GM18526 (cell line): ENCODE data around the gene SV2C.

ENCODE experiments used
- POLR2A ChIP-seq: IDR thresholded peaks from 3 replicates; pipeline ENCODE4 v1.6.1; 2011; ENCODE audit not compliant: insufficient read length; ENCODE audit errors: extremely low read depth

The SV2C gene

DNA sequence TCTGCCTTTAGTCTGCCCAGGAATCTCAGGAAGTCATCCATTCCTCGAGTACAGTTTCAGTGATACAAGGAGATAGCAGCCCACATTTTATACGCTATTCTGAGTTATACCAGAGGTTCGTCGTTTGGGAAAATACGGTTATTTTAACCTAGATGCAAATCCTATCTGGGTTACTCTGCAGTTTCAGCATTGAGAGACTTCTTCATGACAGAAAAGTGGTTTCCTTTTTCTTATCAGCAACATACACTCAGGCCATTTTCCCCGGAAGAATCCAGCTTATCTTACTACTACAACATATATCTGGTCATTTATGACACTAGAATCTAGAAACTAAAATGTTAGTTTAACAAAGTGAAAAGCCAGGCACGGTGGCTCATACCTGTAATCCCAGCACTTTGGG lies 236.5 kb downstream of the SV2C start:
- TF ChIP-seq POLR2A, result no peak

DNA sequence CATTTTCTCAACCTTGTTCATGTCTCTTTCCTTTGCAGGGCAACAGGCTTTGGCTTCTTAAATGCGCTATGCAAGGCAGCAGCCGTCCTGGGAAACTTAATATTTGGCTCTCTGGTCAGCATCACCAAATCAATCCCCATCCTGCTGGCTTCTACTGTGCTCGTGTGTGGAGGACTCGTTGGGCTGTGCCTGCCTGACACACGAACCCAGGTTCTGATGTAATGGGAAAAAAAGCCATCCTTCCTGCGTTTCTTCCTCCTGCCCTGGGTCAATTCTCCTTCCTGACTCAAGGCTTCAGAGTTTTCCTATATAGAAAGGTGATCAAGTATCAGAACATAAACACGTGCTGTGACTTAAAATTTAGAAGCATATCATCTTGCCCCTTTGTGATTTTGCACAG lies 242.1 kb downstream of the SV2C start:
- no peak for TF ChIP-seq POLR2A

DNA sequence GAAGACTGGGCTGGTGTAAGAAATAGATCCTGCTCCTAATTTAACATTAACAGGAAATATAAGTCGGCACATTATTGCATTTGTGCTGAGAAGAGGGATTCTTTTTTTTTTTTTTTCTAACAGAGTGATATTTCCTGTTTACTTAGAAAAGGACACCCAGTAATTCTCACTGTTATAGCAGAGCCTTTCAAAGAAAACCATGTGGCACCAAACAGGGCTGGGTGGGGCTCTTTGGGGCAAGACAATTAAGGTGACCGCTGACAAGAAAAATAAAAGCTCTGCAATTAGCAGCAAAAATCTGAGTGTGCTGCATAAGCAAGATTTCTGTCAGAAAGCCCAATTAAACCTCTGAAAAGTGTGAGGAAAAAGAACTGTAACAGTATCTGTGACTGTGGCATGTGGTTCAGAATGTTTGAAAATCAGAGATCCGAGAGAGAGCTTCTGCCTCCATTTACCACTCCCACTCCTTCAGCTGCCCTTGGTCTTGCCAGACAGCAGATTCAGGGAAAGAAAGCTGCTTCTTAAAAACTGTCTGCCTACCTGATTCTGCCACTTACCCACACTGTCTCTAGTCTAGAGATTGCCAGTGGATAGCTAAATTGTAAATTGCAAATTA lies 242.8 kb downstream of the SV2C start:
- no peak for TF ChIP-seq POLR2A

DNA sequence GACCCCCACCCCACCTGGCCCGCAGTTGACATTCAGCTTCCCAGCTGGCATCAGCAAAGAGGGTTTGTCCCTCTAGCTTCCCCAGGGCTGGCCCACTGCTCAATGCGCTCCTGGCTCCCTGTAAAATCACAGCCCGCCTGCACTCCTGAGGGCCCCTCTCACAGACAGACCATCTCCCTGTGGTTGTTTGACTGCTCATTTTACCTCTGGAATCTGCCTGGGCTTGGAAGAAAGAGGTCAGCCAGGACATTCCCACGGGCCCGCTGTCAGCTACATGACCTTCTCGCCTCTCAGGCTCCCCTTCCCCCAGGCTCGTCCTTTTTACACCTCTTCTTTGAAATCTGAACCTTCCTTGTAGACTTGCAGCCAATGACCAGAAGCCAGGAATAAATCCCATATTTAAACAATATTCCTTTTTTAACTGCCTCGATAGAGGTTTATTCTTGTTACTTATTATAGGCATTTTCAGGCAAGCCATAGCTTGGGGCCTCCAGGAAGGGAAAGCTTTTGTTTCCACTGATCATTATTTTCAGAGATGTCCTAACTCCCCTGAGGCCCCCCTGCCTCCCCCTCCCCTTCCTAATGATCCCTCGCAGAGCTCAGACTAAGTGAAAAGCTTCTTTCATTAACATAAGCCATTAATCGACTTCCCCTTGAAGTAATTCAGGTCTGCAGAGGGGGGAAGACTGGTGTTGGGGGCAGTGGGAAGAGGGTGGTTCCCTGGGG lies 243.6 kb downstream of the SV2C start:
- no peak for TF ChIP-seq POLR2A

DNA sequence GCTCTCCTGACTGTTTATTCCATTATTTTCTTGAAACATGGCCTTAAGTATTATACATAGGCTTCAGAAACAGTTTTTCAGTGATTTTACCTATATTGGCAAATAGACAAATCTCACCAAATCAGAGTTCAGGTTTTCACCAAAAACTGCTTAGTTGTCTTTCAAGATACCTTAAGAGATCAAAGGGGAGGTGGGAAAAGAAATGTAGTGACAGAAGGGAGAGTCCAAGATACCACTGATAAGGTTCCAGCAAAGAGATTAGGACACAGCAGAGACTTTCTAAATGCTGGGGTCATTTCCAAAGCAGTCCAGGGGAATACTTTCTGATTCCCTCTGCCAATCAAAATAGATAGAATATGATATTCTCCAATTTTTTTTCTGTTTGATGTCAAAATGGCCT lies 246.2 kb downstream of the SV2C start:
- TF ChIP-seq POLR2A, result no peak

DNA sequence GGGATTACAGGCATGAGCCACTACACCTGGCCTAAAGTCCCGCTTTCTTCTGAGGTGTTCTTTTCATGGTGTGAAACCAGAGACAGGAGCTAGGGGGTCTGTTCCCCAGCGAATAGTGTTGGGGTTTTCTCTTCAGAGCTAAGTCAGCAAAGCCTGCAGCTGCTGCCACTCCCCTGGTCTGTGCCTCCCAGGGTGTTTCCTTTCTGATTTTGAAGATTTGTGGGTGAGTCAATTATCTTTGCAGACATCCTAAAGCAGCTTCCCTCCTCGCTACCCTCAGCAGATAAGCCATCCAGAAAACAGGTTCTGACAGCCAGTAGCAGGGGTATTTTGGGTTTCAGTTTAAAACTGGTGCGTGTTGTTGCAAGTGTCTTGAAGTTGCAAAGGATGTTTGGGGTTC lies 247.9 kb downstream of the SV2C start:
- no peak for TF ChIP-seq POLR2A

DNA sequence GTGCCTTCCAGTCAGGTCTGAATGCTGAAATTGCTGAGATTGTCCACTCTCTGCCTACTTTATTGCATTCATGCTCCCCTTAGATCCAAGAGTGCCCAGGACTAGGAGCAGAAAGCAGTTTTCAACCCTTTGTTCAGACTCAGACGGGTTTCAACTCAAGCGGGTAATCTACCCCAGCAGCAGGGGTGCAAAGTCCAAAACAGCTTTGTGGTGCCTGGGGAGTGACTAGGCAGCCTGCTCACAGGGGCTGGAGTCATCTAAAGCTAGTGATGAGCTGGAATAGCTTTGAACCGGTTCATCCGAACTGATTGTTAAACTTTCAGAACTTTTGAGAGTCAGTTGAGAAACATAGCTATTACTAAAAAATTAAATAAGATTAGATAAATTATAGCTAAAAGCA lies 248.9 kb downstream of the SV2C start:
- TF ChIP-seq POLR2A, result no peak

DNA sequence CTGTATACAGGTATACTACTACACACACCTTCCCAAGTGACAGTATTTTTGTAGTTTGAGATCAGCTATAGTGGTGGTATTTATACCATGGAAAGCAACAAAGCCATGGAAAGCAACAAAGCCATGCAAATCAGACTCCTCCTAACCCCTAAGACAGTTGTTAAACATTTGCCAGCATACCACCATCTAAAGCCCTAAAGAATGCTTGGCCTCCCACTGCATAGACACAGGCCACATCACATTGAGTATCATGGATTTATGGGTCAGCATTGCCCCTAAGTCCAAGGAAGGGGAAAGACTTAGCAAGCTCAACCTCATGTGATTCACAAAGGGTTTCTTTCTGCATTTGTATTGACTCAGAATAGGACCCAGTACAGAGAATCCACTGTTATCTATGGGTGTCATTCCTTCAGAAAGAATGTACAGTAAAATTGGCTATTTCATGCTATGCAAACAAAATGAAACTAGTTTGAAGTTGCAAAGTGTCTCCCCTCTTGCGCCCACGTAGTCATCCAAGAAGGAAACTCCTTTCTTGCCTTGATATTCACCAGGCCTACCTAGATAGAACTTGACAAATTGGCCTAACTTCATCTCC lies 249.5 kb downstream of the SV2C start:
- TF ChIP-seq POLR2A, result no peak

DNA sequence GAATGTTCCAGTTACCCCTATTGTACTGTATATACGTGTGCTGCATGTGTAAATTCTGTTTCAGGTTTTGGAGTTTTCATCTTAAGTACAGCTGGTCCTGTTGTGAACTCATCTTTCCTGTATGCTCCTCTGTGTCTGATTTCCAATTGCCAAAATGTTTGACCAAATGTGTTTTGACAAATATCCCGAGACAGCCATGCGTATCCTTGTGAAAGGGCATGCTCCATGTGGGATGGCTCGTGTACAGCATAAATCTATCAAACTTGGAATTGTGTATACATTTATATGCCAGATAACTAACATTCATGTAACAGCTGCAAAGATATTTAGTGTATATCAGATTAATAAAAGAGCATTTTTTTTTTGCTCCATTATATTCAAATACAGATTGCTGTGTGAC lies 250.4 kb downstream of the SV2C start:
- no peak for TF ChIP-seq POLR2A

DNA sequence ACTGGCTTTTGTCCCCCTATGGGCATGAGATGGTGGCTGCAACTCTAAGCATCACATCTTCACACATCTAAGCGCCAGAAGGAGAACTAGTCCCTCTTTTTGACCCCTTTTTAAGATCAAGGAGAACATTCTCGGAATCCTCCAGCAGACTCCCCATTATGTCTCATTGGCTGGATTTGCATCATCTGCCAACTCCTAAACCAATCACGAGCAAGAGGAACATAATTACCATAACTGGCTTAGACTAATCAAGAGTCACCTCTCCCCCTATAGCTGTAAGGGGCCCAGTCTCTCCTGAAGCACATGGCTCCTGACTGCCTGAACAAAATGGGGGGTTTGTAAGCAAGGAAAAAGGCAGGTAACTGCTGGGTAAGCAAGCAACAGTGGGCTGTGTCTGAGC lies 251.4 kb downstream of the SV2C start:
- no peak for TF ChIP-seq POLR2A

DNA sequence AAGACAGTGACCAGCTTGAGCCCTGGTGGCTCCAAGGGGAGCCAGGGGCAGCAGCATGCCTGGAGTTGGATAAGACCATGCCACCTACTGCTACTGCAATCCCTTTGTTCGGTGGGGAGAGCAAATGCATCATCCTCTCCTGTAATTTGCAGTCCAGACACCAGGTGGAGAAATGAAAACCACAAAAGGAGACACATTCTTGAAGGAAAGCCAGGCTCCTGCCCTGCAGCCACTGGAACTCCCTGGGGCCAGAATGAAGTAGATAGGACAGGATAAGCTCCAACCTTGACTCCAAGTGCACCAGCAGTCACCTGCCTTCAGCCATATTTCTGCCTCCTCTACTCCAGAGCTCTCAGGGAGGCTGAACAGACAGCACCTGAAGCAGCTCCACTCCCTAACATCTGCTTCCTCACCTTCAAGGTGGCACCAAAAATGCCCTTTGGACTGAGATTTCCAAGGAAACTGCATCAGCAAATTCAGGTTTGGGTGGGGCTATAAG lies 254.8 kb downstream of the SV2C start:
- TF ChIP-seq POLR2A, result no peak

DNA sequence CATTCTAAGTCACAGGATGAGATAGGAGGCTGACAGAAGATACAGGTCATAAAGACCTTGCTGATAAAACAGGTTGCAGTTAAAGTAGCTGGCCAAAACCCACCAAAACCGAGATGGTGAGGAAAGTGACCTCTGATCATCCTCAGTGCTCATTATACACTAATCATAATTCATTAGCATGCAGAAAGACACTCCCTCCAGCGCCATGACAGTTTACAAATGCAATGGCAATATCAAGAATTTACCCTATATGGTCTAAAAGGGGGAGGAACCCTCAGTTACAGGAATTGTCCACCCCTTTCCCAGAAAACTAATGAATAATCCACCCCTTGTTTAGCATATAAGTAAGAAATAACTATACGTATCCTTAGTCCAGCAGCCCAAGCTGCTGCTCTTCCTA lies 256.7 kb downstream of the SV2C start:
- TF ChIP-seq POLR2A, result no peak

DNA sequence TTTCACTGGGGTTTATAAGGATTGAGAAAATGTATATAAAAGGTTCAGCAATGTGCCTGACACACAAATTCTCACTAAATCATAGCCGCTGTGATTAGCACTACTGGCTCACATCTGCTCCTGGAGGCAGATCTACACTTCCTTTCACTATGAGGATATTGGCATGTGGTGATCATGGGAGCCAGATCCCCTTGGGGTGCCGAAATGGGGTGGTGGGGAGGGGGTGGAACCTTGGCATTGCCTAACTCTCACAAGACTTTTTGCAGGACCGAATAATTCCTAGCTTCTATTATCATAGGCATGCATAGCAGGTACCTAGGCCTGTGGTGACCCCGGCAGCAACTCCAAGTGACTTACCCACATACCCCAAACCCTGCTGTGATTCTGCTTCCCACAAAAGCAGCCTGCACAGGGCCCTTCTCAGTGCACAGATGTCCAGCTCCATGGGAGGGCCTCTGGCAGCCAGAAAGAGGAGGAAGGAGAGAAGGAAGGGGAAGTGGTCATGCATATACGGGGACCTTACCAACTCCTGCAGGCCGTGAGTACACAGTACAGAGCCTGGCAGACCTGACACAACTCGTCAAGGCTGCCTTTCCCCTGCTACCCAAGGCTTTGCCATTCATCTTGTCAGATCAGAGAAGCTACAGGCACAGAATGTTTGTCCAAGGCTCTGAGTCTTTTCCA lies 258.6 kb downstream of the SV2C start:
- TF ChIP-seq POLR2A, result no peak

DNA sequence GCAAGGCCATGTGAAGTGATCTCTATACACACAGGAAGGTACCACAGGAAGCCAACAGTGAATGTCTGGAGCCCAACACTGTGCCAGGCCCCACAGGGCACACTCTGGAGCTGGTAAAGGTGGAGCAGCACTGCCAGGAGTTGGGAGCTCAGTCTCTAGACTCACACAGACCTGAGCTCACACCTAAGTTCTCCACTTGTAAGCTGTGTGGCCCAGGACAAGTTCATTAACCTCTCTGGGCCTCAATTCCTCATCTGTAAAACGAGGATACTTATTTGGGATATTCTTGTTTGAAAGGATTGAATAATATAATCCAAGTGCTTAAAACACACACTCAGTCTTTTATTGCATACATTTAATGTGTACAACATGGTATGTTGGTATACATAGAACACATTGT lies 259.3 kb downstream of the SV2C start:
- TF ChIP-seq POLR2A, result no peak

DNA sequence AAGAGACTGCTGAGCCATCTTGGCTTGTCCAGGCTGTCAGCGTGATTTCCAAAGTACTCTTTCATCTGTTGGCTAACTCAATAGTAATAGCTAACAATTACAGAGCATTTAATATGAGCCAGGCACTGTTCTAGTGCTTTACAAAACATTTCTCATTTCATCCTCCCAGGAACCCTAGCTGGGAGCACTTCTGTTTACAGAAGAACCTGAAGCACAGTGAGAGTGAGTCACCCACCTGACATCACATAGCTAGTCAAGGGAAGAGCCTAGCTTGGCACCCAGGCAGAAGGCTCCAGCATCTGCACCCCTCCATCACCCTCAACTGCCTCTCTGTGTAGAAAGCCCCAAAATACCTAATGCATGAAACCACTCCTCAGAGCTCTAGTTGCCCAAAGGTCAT lies 262.4 kb downstream of the SV2C start:
- TF ChIP-seq POLR2A, result no peak

DNA sequence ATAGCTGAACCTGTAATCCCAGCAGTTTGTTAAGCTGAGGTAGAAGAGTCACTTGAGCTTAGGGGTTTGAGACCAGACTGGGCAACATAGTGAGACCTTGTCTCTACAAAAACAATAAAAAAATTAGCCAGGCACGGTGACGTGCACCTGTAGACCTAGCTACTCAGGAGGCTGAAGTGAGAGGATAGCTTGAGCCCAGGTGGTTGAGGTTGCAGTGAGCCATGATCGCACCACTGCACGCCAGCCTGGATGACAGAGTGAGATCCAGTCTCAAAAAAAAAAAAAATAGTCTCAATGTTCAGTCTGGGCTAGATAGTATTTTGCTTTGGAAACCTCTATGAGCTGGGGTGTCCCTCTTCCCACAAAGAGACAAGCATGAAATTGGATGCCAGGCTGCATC lies 268.0 kb downstream of the SV2C start:
- TF ChIP-seq POLR2A, result no peak

DNA sequence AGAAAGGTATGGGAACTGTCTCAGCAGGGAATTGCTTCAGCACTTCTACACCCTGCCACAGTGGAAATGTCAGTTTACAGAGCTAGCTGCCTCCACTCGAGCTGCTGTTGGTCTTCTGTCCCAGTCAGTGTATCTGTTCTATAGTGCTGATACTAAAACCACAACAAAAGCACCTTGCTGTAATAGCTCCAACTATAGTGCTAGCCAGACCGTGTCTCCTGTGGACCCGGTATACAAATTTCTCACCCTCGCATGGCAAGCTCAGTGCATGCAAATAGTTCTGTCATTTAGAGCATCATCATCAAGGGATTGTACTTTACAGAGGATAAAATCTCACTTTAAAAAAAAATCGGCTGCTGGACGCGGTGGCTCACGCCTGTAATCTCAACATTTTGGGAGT lies 268.4 kb downstream of the SV2C start:
- TF ChIP-seq POLR2A, result no peak

DNA sequence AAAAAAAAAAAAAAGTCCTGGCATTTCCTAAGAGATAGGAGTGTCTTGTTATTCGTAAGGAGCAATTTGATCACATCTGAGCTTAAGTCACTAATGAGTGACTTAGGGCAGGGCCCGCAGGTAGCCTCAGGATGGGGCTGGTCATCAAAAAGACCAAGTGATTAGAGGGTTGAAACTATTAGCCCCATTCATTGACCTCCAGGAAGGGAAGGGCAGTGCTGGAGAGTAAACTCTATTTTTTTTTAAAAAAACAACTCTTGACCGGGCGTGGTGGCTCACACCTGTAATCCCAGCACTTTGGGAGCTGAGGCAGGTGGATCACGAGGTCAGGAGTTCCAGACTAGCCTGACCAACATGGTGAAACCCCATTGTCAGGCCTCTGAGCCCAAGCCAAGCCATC lies 273.7 kb downstream of the SV2C start:
- TF ChIP-seq POLR2A, result no peak
